Aorta (tissue), 5 donors: ENCODE results near the gene OR10AD1. TPM values are rescaled to one million over a fixed set of nuclear protein-coding genes. Genes with fewer than 3 reads are reported as not detected.

Experiments used
- ATAC-seq: fragments of 200-7000 bp; cut with Tn5 transposase; one replicate; pipeline ENCODE4 v1.9.1; 2022; ENCODE audit warnings: moderate library complexity; ENCODE audit not compliant: low FRiP score
- DNase-seq, 2 donors: peaks; one replicate each; pipeline ENCODE4 v3.0.0-alpha.2; 2020
- H3K27ac ChIP-seq, 2 donors: one replicate each; pipeline ENCODE4 v1.5.1; 2013; ENCODE audit warnings: low read length in 2 of 2, mild to moderate bottlenecking in 2 of 2, moderate library complexity in 2 of 2, control low read depth in 1 of 2, inconsistent platforms in 1 of 2, low read depth in 1 of 2
- H3K27me3 ChIP-seq, 2 donors: one replicate each; pipeline ENCODE4 v1.6.1; 2013; ENCODE audit warnings: control low read depth in 1 of 2, low read length in 1 of 2, mild to moderate bottlenecking in 1 of 2, moderate library complexity in 1 of 2; ENCODE audit not compliant: insufficient read depth in 2 of 2, control insufficient read depth in 1 of 2
- H3K36me3 ChIP-seq, 2 donors: one replicate each; pipeline ENCODE4 v1.6.1; 2013; ENCODE audit warnings: control low read depth in 1 of 2, low read length in 1 of 2, mild to moderate bottlenecking in 1 of 2; ENCODE audit not compliant: insufficient read depth in 2 of 2, control insufficient read depth in 1 of 2
- H3K4me1 ChIP-seq, 2 donors: one replicate each; pipeline ENCODE4 v1.6.1; 2013; ENCODE audit warnings: low read length in 2 of 2, control low read depth in 1 of 2, mild to moderate bottlenecking in 1 of 2, moderate library complexity in 1 of 2; ENCODE audit not compliant: insufficient read depth in 2 of 2, control insufficient read depth in 1 of 2
- H3K4me3 ChIP-seq, 2 donors: one replicate each; pipeline ENCODE4 v1.5.1; 2013; ENCODE audit warnings: low read length in 2 of 2, control low read depth in 1 of 2, mild to moderate bottlenecking in 1 of 2
- H3K9me3 ChIP-seq: one replicate; pipeline ENCODE4 v1.6.1; 2013; ENCODE audit warnings: mild to moderate bottlenecking, low read length; ENCODE audit not compliant: control insufficient read depth
- WGBS, 2 donors: extraction: QIAGEN DNeasy Blood & Tissue Kit; methylation state at CpG; one replicate each; pipeline ENCODE4 v1.1.7; 2013; 5-methylcytosine and 5-hydroxymethylcytosine counted together
- intact Hi-C, 2 donors: fragments of 100-400 bp; cut with DNase I; formaldehyde crosslinking; loops; one replicate each; pipeline versions ENCODE4 v1.14.2 to v1.15.0; 2022
- polyA plus RNA-seq, 2 donors: library from polyadenylated mRNA; stranded (reverse); fragments of 200-250 nt; gene quantifications; one replicate each; pipeline ENCODE4 v1.2.3, GENCODE V29; 2013
- total RNA-seq, 2 donors: library from RNA; stranded (reverse); fragmentation: NEBNext Ultra II Directional; extraction: Animal tissue kit (Norgen Biotek cat#: 25700); gene quantifications; one replicate each; pipeline ENCODE4 v1.2.1, GENCODE V29; 2021
- donor health status: healthy with polysubstance abuse.
- donor health status: Bipolar disorder and iron deficiency.
- donor health status: DM: no; HTN: no; CAD: no.
- donor health status: DM: no; HTN: no; CAD: no.
- donor health status: DM: yes; HTN: yes; CAD: no.

OR10AD1 gene
- total and polyA plus RNA-seq, 4 donors: not detected

DNA sequence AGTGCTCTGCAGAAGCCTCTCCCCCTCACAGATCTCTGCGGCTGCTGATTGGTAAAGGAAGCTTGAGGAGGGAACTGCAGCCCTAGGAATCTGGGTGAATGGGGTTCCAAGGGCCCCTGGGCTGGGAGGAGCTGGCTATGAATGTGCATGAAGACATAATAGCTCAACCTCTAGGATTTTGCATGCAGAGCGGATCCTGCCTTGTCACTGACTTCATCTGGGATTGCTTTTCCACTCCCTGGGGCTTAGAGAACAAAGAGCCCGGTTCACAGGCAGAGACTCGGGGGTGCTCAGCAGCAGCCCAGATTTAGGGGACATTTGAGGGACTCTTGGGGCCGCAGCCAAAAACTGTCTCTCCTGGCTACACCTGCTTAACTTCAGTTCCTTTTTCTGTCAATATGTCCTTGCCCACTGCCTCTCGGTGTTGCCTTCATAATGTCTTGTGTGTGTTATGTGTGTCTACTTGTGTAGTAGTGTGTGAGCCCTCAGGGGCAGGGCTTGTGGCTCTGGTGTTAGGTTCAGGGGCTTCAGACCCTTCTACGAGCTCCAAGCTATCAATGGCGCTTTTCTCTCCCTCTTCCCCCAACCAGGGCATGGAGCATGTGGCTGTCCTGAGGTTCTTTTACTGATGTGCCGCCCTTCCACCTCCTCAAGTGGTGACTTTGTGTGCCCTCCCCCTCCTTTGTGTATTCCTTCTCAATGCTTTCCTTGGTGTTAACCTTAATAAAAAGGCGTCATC lies 17.7 kb downstream of the OR10AD1 start:
- Histone ChIP-seq H3K27me3 (no peaks in the 10 kb centered on the region), H3K9me3 (no peaks in the 10 kb centered on the region), H3K27ac (no peak overlapping the region), H3K4me3 (no peak overlapping the region), H3K4me1 (no peaks in the 10 kb centered on the region), H3K36me3 (no peaks in the 10 kb centered on the region)
- WGBS, 2 donors: 85 to 86% methylated on average over 10 of the region's 10 CpGs
- intact Hi-C loops: no loop called here
- DNase-seq (no peak), ATAC-seq (no peak)

DNA sequence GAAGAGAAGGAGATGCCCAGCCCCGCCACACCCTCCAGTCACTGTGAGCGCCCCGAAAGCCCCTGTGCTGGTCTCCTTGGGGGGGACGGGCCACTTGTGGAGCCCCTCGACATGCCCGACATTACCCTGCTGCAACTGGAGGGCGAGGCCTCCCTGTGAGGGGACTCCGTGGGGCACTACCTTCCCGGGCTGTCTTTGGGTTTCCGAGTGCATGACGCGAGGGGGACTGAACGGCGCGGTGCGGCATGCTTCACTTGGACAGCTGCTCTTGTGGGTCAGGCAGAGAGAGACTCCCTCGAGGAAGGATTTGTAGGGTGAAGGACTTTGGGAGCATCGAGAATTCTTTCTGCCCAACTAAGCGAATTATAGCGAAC lies 18.6 kb downstream of the OR10AD1 start:
- no peaks in the 10 kb centered on the region for H3K9me3 ChIP-seq
- no peaks in the 10 kb centered on the region for H3K36me3 ChIP-seq
- no peak overlapping the region for H3K4me3 ChIP-seq
- ATAC-seq: no peak
- intact Hi-C loops: no loop called here
- no peaks in the 10 kb centered on the region for H3K4me1 ChIP-seq
- no peak overlapping the region for H3K27ac ChIP-seq
- no peaks in the 10 kb centered on the region for H3K27me3 ChIP-seq
- 9 to 11% methylated on average over 20 of the region's 20 CpGs for WGBS, 2 donors
- no peak for DNase-seq

DNA sequence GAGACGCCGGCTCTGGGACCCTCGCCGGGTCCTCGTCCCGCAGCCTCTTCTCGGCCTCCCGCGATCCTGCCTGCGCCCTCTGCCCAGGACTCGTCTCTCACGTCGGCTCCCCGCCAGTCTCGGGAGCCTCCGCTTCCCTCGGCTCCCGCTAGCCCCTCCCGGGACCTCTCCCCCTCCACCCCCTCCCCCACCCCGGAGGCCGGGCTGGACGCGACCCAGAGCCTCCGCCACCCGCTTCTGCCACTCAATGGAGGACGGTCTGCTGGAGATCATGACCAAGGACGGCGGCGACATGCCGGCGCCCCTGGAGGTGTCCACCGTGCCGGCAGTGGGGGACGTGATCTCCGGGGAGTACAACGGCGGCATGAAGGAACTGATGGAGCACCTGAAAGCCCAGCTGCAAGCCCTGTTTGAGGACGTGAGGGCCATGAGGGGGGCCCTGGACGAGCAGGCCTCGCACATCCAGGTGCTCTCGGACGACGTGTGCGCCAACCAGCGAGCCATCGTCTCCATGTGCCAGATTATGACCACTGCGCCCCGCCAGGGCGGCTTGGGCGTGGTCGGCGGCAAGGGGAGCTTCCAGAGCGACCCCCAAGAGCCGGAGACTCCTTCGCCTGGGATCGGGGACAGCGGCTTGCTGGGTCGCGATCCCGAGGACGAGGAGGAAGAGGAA lies 19.1 kb downstream of the OR10AD1 start:
- no peaks in the 10 kb centered on the region for H3K27me3 ChIP-seq
- H3K4me3 ChIP-seq: peak overlapping the region; percentile 47 to 70
- ATAC-seq (peak; percentile 43), DNase-seq (no peak)
- no peaks in the 10 kb centered on the region for H3K36me3 ChIP-seq
- WGBS, 2 donors: 2 to 3% methylated on average over 45 to 61 of the region's 61 CpGs
- no peaks in the 10 kb centered on the region for H3K4me1 ChIP-seq
- intact Hi-C loops: no loop called here
- no peaks in the 10 kb centered on the region for H3K9me3 ChIP-seq
- no peak overlapping the region for H3K27ac ChIP-seq

DNA sequence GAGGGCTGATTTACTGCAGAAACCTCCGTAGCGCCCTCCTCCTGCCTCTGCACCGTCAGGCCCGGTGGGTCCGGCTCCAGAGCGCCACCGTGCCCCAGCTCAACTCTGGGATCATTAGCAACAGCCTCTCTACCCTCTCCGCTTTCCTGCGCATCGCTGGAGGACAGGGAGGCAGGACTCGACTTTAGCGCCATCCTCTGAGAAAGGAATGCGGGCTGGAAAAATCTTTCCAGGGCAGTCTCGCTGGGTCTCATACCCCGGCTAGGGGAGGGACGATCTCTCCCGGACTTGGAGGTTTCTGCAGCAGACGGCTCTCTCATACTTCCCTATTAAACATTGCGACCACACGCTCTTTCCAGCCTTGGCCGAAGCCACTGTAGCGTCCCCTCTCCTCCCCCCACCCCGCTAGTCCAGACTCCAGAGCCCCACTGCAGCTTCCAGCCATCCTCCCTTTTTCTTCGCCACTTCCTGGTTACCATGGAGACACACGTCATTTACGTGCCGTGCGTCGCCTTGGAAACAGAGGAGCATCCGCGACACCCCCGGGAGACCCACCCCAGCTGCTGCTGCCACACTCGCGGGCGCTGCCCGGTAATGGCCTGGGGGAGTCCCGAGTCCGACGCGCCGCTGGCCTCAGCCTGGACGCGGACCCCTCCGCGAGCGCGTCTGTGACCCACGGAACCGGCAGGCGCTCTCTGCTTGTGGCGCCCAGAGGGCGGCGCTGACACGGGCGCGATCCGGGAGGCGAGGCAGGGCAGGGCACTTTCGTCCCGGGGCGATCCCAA lies 19.8 kb downstream of the OR10AD1 start, which contains the start of gene CCDC184:
Gene CCDC184, plus strand, starts transcription at position 554 of the 785 bp plus-strand sequence. CDS start 479 bp downstream, outside the sequence.
- intact Hi-C loops: no loop called here
- 0% methylated on average over 47 to 61 of the region's 61 CpGs for WGBS, 2 donors
- Histone ChIP-seq H3K4me3 (peak within 1 kb of the TSS; percentile 47 to 70), H3K36me3 (no peaks in the 10 kb centered on the region), H3K4me1 (no peaks in the 10 kb centered on the region), H3K27ac (peak within 1 kb of the TSS in 1 of 2 donors; percentile 22), H3K9me3 (no peaks in the 10 kb centered on the region), H3K27me3 (no peaks in the 10 kb centered on the region)
- ATAC-seq (peak; percentile 86), DNase-seq (peak; percentile 82 to 87)

DNA sequence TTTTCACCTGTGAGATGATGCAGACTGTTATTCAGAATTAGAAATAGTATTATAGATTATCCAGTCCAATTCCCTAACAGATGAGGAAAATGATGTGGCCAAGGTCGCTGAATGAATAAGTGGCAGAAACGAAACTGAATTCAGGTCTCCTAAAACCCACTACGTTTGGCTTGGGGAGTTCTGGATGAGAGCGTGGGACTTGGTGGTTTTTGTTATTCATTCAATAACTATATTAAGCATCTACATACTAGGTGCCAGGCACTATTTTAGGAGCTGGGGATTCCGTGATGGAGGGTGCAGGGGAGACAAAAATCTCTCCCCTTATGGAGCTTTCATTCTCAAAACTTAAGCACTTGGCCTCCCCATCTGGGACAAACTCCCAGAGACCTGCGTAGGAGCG lies 20.5 kb downstream of the OR10AD1 start:
- Histone ChIP-seq H3K9me3 (no peaks in the 10 kb centered on the region), H3K4me3 (peak overlapping the region; percentile 47 to 70), H3K36me3 (no peaks in the 10 kb centered on the region), H3K4me1 (no peaks in the 10 kb centered on the region), H3K27me3 (no peaks in the 10 kb centered on the region), H3K27ac (no peak overlapping the region)
- ATAC-seq: no peak
- no peak for DNase-seq
- intact Hi-C loops: no loop called here
- WGBS, 2 donors: 1% methylated on average over 7 of the region's 7 CpGs

DNA sequence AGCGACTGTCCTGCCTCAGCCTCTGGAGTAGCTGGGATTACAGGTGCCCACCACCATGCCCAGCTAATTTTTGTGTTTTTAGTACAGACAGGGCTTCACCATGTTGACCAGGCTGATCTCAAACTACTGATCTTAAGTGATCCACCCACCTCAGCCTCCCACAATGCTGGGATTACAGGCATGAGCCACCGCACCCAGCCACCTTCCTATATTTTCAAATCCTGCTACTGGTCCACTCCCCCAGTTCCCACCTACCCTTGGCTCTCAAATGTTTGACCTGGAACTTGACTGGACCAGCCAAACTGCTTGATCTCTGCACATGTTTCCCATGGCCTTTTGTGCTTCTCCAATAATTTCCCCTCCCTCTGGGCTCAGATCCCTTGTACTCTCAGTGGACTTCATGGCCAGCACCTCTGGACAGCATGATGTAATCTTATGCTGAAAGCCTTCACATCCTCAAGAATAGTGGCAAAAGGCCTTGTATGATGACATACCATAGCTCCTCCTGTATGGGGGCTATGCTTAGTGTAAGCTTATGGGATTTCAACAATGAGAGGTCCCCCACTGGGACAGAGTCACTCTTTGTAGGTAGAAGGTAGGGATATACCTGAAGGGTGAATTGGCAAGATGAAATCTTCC lies 22.1 kb downstream of the OR10AD1 start:
- Histone ChIP-seq H3K27ac (no peak overlapping the region), H3K27me3 (no peaks in the 10 kb centered on the region), H3K9me3 (no peaks in the 10 kb centered on the region), H3K4me1 (no peaks in the 10 kb centered on the region), H3K4me3 (no peak overlapping the region), H3K36me3 (no peaks in the 10 kb centered on the region)
- DNase-seq (no peak), ATAC-seq (no peak)
- intact Hi-C loops: no loop called here
- WGBS, 2 donors: 89 to 94% methylated on average over 2 of the region's 2 CpGs

DNA sequence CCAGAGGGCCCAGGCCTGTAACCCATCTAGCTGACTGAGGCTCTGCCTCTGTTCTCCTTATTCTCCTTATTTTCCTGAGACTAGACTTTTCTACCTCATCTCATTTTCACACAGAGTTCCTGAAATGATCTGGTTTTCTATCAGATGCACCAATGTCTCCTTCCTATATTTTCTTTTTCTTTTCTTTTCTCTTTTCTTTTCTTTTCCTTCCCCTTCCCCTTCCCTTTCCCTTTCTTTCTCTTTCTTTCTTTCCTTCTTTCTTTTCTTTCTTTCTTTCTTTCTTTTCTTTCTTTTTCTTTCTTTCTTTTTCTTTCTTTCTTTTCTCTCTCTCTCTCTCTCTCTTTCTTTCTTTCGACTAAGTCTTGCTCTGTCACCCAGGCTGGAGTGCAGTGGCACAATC lies 22.7 kb downstream of the OR10AD1 start:
- intact Hi-C loops: no loop called here
- H3K9me3 ChIP-seq: no peaks in the 10 kb centered on the region
- ATAC-seq (no peak), DNase-seq (no peak)
- no peak overlapping the region for H3K27ac ChIP-seq
- H3K27me3 ChIP-seq: no peaks in the 10 kb centered on the region
- no peak overlapping the region for H3K4me3 ChIP-seq
- no peaks in the 10 kb centered on the region for H3K36me3 ChIP-seq
- no peaks in the 10 kb centered on the region for H3K4me1 ChIP-seq
- 78 to 85% methylated on average over 1 of the region's 1 CpG for WGBS, 2 donors

DNA sequence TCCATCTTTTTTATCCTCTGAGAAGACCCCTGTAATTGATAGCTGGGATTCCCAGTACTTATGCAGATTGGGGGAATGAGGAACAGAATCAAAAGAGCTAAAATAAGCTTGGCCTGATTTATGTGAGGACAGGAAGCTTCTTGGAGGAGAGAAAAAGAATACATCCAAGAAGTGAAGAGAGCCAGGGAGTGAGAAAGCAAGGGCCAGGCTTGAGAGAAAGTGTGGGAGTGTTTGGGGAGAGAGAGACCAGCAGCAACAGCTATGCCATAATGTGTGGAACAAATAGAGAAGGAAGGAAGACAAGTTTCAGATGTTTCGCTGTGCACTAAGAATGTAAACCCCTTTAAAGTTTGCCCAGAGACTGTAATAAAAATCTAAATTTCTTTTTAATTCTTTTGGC lies 23.6 kb downstream of the OR10AD1 start:
- Histone ChIP-seq H3K4me1 (no peaks in the 10 kb centered on the region), H3K27ac (no peak overlapping the region), H3K9me3 (no peaks in the 10 kb centered on the region), H3K36me3 (no peaks in the 10 kb centered on the region), H3K27me3 (no peaks in the 10 kb centered on the region), H3K4me3 (no peak overlapping the region)
- intact Hi-C loops: no loop called here
- 97 to 100% methylated on average over 1 of the region's 1 CpG for WGBS, 2 donors
- ATAC-seq (no peak), DNase-seq (no peak)
